ENCODE results near the gene RNF44. TPM values are rescaled to one million over a fixed set of nuclear protein-coding genes. Genes with fewer than 3 reads are reported as not detected.

Gene RNF44
- total and polyA plus RNA-seq, 2 of the 4 experiments (the other 2 are of a cell fraction) = 0.54 to 12.4 TPM

- Histone ChIP-seq H3K79me1 (ENCODE audit: low read depth in 1 of 2, low read length in 2 of 2) (peaks cover 19 to 40% of the 10 kb centered on the region in 2 experiments), H4K8ac (ENCODE audit: low read depth in 2 of 2, low read length in 2 of 2) (no peak overlapping the region), H2BK20ac (ENCODE audit: low read depth, low read length) (no peak overlapping the region), H3K36me3 (ENCODE audit: control insufficient read depth, insufficient read depth, low read length) (peaks cover 45% of the 10 kb centered on the region), H3K23ac (ENCODE audit: low read depth, low read length) (no peak overlapping the region), H3K14ac (replicated peaks; ENCODE audit: low read depth, low read length) (no peak overlapping the region), H3K27ac (ENCODE audit: insufficient read depth, low read length) (no peak overlapping the region), H2AK5ac (ENCODE audit: low read depth, low read length) (no peak overlapping the region), H4K91ac (ENCODE audit: insufficient read depth, low read depth, low read length) (no peak overlapping the region), H2BK15ac (ENCODE audit: low read depth, low read length) (no peak overlapping the region), H3K56ac (ENCODE audit: extremely low read depth, insufficient read depth, low read length) (no peak overlapping the region), H4K20me1 (ENCODE audit: insufficient read depth, low read length) (peaks cover 25% of the 10 kb centered on the region), H2AK9ac (replicated peaks; ENCODE audit: low read depth, low read length, poor library complexity) (no peak overlapping the region), H3K9ac (ENCODE audit: low read depth, low read length) (no peak overlapping the region), H3K4me1 (ENCODE audit: control insufficient read depth, insufficient read depth, low read length) (peaks cover 22% of the 10 kb centered on the region), H3K4me2 (ENCODE audit: low read depth, low read length) (no peak overlapping the region), H4K5ac (ENCODE audit: low read depth, low read length) (no peak overlapping the region), H3K18ac (ENCODE audit: low read depth, low read length) (no peak overlapping the region), H2BK5ac (ENCODE audit: low read depth, low read length, poor library complexity, severe bottlenecking) (no peak overlapping the region), H3K9me3 (ENCODE audit: control insufficient read depth, insufficient read depth, low read length) (no peaks in the 10 kb centered on the region), H3K4me3 (ENCODE audit: insufficient read depth, low read depth, low read length) (no peak overlapping the region), H2BK120ac (ENCODE audit: low read depth, low read length) (no peak overlapping the region), H3K9me1 (ENCODE audit: insufficient read depth, low read length) (peaks cover 14% of the 10 kb centered on the region; the same call in 1 of the 2 replicates), H2AFZ (replicated peaks; ENCODE audit: low read length, poor library complexity) (no peak overlapping the region), H3K4ac (ENCODE audit: low read depth, low read length) (no peak overlapping the region), H3K27me3 (ENCODE audit: control insufficient read depth, insufficient read depth, low read length) (no peaks in the 10 kb centered on the region)
- CTCF ChIA-PET = interaction anchor here (1.2 kb wide), 1 partner anchor 83 kb away, joined by 4 read pairs; no protein-coding TSS in a partner anchor
- TF ChIP-seq RAD21 (IDR thresholded peaks at IDR 0.05; ENCODE audit: low read length) = no peak
- no peak for TF ChIP-seq POLR2A (IDR thresholded peaks at IDR 0.05; ENCODE audit: low read depth, low read length)
- no peak for TF ChIP-seq CTCF (conservative IDR thresholded peaks at IDR 0.05; ENCODE audit: low read depth, low read length)
- no peak for TF ChIP-seq MXI1 (IDR thresholded peaks at IDR 0.05; ENCODE audit: borderline replicate concordance, low read depth, low read length)
- TF ChIP-seq MAZ (IDR thresholded peaks at IDR 0.05; ENCODE audit: borderline replicate concordance, low read depth, low read length) = no peak
- TF ChIP-seq USF2 (IDR thresholded peaks at IDR 0.05; ENCODE audit: low read depth, low read length) = no peak
- no peak for TF ChIP-seq RFX5 (IDR thresholded peaks at IDR 0.05; ENCODE audit: low read depth, low read length)
- TF ChIP-seq RCOR1 (IDR thresholded peaks at IDR 0.05; ENCODE audit: insufficient replicate concordance, low read length) = no peak
- no peak for TF ChIP-seq NFE2L2 (IDR thresholded peaks at IDR 0.05; ENCODE audit: low read depth, low read length)
- TF ChIP-seq MAFK (IDR thresholded peaks at IDR 0.05; ENCODE audit: low read depth, low read length) = no peak
- no peak for TF ChIP-seq CHD1 (IDR thresholded peaks at IDR 0.05; ENCODE audit: low read depth, low read length)
- TF ChIP-seq FOS (IDR thresholded peaks at IDR 0.05; ENCODE audit: low read depth, low read length) = no peak
- no peak for TF ChIP-seq SMC3 (IDR thresholded peaks at IDR 0.05; ENCODE audit: low read depth, low read length)
- no peak for TF ChIP-seq CEBPB (IDR thresholded peaks at IDR 0.05; ENCODE audit: low read depth, low read length)
- DNase-seq (no peak), ATAC-seq (ENCODE audit: low read depth) (no peak)
- POLR2A ChIA-PET (ENCODE audit: unreplicated experiment) = no interaction called here
- intact Hi-C loops (cut with micrococcal nuclease) (no loop called here), in situ Hi-C loops (cut with MboI; ENCODE audit: low sequenced_read_pairs) (no loop called here), dilution Hi-C loops (cut with HindIII; ENCODE audit: low sequenced_read_pairs, unreplicated experiment) (no loop called here)
- no TSS peak for BruUV-seq (replicated peaks)
- 92% methylated on average over 10 of the region's 28 CpGs; no CpG with 5 or more reads in 1 of the 2 experiments for WGBS, 2 experiments (ENCODE audit: extremely low coverage in 2 of 2, insufficient read length in 1 of 2)
These were observed 6.7 kb downstream of the RNF44 start for GRCh38 chr5:176530393-176530982.

Data from IMR-90 (cell line).